ENCODE results near the gene MTF2.
"Not testable (repeated sequence)": the region's sequence is repeated elsewhere in the genome, so short reads cannot be mapped to it uniquely, and the experiment has no call there.

The MTF2 gene
- total RNA-seq, result 84.7 to 86.6 reads per million in 2 donors

- DNase-seq, result peak; percentile 81
Measured at GRCh38 chr1:93078986-93079654, at the start of gene MTF2. TSS of gene MTF2 (plus strand) at chr1:93079283. CDS start at chr1:93079527, 244 bp downstream.

GRCh38 chr1:93029317-93029716, 49.8 kb upstream of the MTF2 start:
- no peak for DNase-seq

DNA sequence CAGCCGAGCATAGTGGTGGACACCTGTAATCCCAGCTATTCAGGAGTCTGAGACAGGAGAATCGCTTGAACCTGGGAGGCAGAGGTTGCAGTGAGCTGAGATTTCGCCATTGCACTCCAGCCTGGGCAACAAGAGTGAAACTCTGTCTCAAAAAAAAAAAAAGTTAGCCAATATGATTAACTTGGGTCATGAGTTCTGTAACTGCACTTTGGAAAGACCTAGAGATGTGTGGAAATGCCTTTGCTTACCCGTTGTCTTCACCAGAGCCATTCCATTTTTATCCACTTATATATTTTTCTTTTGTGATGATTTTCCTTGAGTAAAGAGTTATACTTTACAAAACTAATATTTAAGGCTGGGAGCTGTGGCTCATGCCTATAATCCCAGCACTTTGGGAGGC, 48.9 kb upstream of the MTF2 start:
- not testable (repeated sequence) for DNase-seq

GRCh38 chr1:93031711-93032110, 47.4 kb upstream of the MTF2 start:
- no peak for DNase-seq

- no peak for DNase-seq
Measured at GRCh38 chr1:93033029-93033428, 46.1 kb upstream of the MTF2 start.

DNA sequence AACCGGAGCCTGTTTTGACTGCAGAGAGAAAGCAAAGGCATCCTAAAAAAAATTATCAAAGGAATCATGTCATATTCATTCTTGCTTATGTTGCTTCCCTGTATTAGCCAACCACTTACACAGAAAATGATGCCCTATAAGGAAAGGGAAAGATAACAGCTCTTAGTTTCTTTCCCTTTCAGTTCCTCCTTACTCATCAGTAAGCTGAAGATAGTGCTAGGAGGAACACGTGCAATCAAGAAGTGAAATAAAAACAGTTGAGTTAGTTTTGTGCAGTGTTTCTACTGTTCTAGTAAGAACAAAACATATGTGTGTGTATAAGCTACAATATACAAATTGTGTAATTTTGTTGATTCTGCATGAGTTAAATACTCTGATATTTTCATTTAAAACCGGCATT, 45.3 kb upstream of the MTF2 start:
- no peak for DNase-seq

- no peak for DNase-seq
Measured at GRCh38 chr1:93034397-93034796, 44.7 kb upstream of the MTF2 start.

GRCh38 chr1:93036672-93037071, 42.4 kb upstream of the MTF2 start:
- no peak for DNase-seq

GRCh38 chr1:93042187-93043056, 36.7 kb upstream of the MTF2 start:
- DNase-seq, result no peak

DNA sequence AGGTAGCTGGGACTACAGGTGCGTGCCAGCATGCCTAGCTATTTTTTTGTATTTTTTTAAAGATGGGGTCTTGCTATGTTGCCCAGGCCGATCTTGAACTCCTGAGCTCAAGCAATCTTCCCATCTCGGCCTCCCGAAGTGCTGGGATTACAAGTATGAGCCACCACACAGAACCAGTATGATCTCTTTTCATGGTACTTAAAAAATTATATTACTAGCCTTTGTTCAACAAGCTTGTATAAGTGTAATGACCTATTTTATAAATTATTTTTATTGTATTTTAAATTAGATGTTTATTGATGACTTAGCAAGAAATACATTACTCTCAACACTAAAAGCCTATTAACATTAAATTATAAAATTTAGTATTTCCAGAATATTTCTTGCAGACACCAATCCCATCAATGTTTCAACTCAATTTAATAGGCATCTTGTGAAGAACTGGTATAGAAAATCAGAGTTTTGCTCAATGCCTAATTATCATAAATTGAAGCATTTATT, 36.0 kb upstream of the MTF2 start:
- no peak for DNase-seq

- no peak for DNase-seq
Measured at GRCh38 chr1:93047618-93048017, 31.5 kb upstream of the MTF2 start.

- DNase-seq, result no peak
Measured at GRCh38 chr1:93051961-93052360, 27.1 kb upstream of the MTF2 start.

DNA sequence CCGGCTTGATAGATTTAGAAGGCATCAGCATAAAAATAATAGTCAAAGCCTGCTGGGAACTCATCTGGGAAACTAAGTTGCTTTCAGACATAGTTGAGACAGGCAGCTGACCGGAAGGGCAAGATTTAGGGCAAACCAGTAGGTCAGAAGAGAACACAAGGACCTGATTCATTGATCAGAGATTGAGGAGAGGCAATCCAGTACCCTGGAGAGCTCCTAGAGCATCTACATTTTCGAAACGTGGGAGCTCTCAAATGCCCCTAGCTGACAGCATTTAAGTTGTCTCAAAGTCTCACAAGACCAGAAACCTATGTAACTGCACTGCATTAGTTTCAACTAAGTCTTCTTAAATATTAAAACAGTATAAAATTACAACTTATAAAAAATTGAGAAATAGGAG, 22.9 kb upstream of the MTF2 start:
- DNase-seq, result no peak

- DNase-seq, result no peak
Measured at GRCh38 chr1:93056649-93057048, 22.4 kb upstream of the MTF2 start.

DNA sequence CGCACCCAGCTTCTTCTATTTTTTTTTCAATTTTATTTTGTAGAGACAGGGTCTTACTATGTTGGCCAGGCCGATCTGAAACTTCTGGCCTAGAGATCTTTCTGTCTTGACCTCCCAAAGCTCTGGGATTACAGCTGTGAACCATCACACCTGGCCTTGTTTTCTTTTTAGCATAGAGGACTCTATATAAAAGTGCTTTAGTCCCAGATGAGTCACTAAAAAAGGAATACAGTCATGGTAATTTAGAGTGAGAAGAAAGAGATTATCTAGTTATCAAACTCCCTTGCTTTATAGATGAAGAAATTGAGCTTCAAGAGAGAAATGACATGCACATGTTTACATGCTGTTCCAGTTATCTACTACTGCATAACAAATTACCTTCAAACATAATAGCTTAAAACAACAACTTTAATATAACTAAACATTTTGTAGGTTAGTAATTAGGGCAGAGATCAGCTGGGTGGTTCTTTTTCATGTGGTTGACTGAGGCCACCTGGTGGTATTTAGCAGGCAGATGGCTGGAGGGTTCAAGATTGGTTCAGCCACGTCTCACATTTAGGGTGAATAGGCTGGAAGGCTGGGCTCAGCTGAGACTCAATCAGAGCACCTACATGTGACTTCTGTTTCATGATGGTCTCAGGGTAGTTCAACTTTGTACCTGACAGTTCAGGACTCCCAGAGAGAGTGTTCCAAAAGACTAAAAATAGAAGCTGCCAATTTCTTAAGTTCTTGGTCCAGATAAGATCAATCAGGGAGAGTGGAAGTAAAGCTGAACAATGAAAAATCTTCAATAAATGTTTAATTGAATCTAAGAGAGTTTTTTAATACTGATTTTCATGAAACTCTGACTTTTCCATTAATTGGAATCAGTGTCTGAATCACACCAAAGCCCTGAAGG, 16.9 kb upstream of the MTF2 start:
- no peak for DNase-seq

GRCh38 chr1:93076268-93076667, 2.8 kb upstream of the MTF2 start:
- DNase-seq, result no peak

- DNase-seq, result no peak
Measured at GRCh38 chr1:93078203-93078602, 880 bp upstream of the MTF2 start.

- DNase-seq, result no peak
Measured at GRCh38 chr1:93078638-93078985, 471 bp upstream of the MTF2 start.

GRCh38 chr1:93079685-93080141, 630 bp downstream of the MTF2 start:
- no peak for DNase-seq

- no peak for DNase-seq
Measured at GRCh38 chr1:93080179-93080823, 1.2 kb downstream of the MTF2 start.

DNA sequence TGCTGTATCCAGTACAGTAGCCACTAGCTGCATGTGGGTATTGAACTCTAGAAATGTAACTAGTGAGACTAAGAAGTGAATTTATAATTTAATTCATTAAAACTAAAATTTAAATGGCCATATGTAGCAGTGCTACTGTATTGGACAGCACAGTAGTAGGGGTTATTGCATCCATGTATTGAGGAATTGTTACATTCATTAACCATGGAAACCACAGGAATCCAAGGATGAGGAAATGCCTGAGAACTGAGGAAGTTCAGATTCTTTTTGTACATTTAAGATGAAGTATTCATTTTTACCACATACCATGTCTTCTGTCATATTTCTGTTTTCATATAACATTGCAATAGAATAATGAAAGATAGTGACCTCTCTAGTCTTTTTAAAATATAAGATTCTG, 2.6 kb downstream of the MTF2 start:
- DNase-seq, result no peak

DNA sequence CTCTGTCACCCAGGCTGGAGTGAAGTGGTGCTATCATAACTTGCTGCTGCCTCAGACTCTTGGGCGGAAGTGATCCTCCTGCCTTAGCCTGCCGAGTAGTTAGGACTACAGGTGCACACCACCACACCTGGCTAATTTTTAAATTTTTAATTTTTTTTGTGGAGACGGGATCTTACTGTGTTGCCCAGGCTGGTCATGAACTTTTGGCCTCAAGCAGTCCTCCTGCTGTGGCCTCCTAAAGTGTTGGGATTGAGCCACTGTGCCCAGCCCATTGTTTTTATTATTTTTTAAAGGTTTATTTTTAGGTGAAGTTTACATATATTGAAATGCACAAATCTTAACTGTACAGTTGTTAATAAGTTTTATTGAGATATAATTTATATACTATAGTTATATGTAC, 3.2 kb downstream of the MTF2 start:
- DNase-seq, result no peak

Measured in activated gamma-delta T cell (primary cell).